T-helper 2 cell (primary cell): Measurements from ENCODE around the gene TPTE.
"Not testable (repeated sequence)": the region's sequence is repeated elsewhere in the genome, so short reads cannot be mapped to it uniquely, and the experiment has no call there.

Source experiments
- DNase-seq, 5 experiments: peaks; one replicate each; pipeline versions ENCODE4 v3.0.0 to v3.0.0-alpha.2; 2012 to 2022
- total RNA-seq, 2 donors: gene quantifications; one replicate each; lab custom pipeline; 2026; lab: John Stamatoyannopoulos, UW

TPTE gene
- total RNA-seq: 0 reads per million in 2 donors

- DNase-seq: no peak
Measured at GRCh38 chr21:10521091-10521598, at the start of gene TPTE. TPTE (plus strand) TSS chr21:10521583; CDS start chr21:10538724, 17,141 bp downstream.

GRCh38 chr21:10471999-10472398 is 49.4 kb upstream of the TPTE start:
- not testable (repeated sequence) for DNase-seq

GRCh38 chr21:10477794-10478193 is 43.6 kb upstream of the TPTE start:
- not testable (repeated sequence) for DNase-seq

GRCh38 chr21:10479875-10480274 is 41.5 kb upstream of the TPTE start:
- DNase-seq: not testable (repeated sequence)

- not testable (repeated sequence) for DNase-seq
Measured at GRCh38 chr21:10484864-10485263, 36.5 kb upstream of the TPTE start.

GRCh38 chr21:10490453-10490852 is 30.9 kb upstream of the TPTE start:
- not testable (repeated sequence) for DNase-seq

GRCh38 chr21:10511116-10511515 is 10.3 kb upstream of the TPTE start:
- no peak for DNase-seq

- not testable (repeated sequence) for DNase-seq
Measured at GRCh38 chr21:10516889-10517288, 4.5 kb upstream of the TPTE start.

- DNase-seq: not testable (repeated sequence)
Measured at GRCh38 chr21:10517904-10518303, 3.5 kb upstream of the TPTE start.

GRCh38 chr21:10521835-10522500 is 585 bp downstream of the TPTE start:
- DNase-seq: not testable (repeated sequence)

- DNase-seq: no peak
Measured at GRCh38 chr21:10539956-10540355, 18.6 kb downstream of the TPTE start.

GRCh38 chr21:10544376-10544775 is 23.0 kb downstream of the TPTE start:
- DNase-seq: not testable (repeated sequence)

GRCh38 chr21:10547868-10548267 is 26.5 kb downstream of the TPTE start:
- DNase-seq: not testable (repeated sequence)

GRCh38 chr21:10548331-10548954 is 27.1 kb downstream of the TPTE start:
- not testable (repeated sequence) for DNase-seq

GRCh38 chr21:10570803-10571202 is 49.4 kb downstream of the TPTE start:
- not testable (repeated sequence) for DNase-seq

GRCh38 chr21:10574531-10575310 is 53.3 kb downstream of the TPTE start:
- DNase-seq: not testable (repeated sequence)

GRCh38 chr21:10575311-10575667 is 53.9 kb downstream of the TPTE start:
- no peak for DNase-seq

GRCh38 chr21:10578910-10579309 is 57.5 kb downstream of the TPTE start:
- not testable (repeated sequence) for DNase-seq

- DNase-seq: not testable (repeated sequence)
Measured at GRCh38 chr21:10589115-10589514, 67.7 kb downstream of the TPTE start.

GRCh38 chr21:10607074-10607473 is 85.7 kb downstream of the TPTE start:
- DNase-seq: not testable (repeated sequence)

- DNase-seq: not testable (repeated sequence)
Measured at GRCh38 chr21:10614285-10614684, 92.9 kb downstream of the TPTE start.

- DNase-seq: not testable (repeated sequence)
Measured at GRCh38 chr21:10616061-10616460, 94.7 kb downstream of the TPTE start.

GRCh38 chr21:10616535-10616934 is 95.2 kb downstream of the TPTE start:
- no peak for DNase-seq
